ENCODE results near the gene TYW5.

TYW5 gene

GRCh38 chr2:199955339-199956061 lies at the start of gene TYW5, which contains the start of gene MAIP1:
TYW5 (minus strand) TSS chr2:199955491; CDS start chr2:199955470, 21 bp downstream.
MAIP1 (plus strand) TSS chr2:199955582; CDS start chr2:199955799, 217 bp downstream.
- DNase-seq (ENCODE audit: insufficient read length, low spot score) (peak; percentile 88), FAIRE-seq (no peak)

GRCh38 chr2:200003444-200003843 lies 48.2 kb upstream of the TYW5 start:
- FAIRE-seq (no peak), DNase-seq (ENCODE audit: insufficient read length, low spot score) (no peak)

GRCh38 chr2:200000444-200001163 lies 45.3 kb upstream of the TYW5 start:
- FAIRE-seq (no peak), DNase-seq (ENCODE audit: insufficient read length, low spot score) (no peak)

GRCh38 chr2:199999166-199999565 lies 43.9 kb upstream of the TYW5 start:
- no peak for FAIRE-seq

GRCh38 chr2:199997296-199997695 lies 42.0 kb upstream of the TYW5 start:
- FAIRE-seq, result no peak

More at GRCh38 chr2:199999166-199999565, 43.9 kb upstream of the TYW5 start:
- DNase-seq (ENCODE audit: insufficient read length, low spot score), result no peak

GRCh38 chr2:199994896-199995295 lies 39.6 kb upstream of the TYW5 start:
- FAIRE-seq (no peak), DNase-seq (ENCODE audit: insufficient read length, low spot score) (no peak)

More at GRCh38 chr2:199997296-199997695, 42.0 kb upstream of the TYW5 start:
- DNase-seq (ENCODE audit: insufficient read length, low spot score), result no peak

GRCh38 chr2:199994371-199994770 lies 39.1 kb upstream of the TYW5 start:
- DNase-seq (ENCODE audit: insufficient read length, low spot score), result no peak
- no peak for FAIRE-seq

GRCh38 chr2:199992296-199992695 lies 37.0 kb upstream of the TYW5 start:
- DNase-seq (ENCODE audit: insufficient read length, low spot score) (no peak), FAIRE-seq (no peak)

- DNase-seq (ENCODE audit: insufficient read length, low spot score) (no peak), FAIRE-seq (no peak)
Measured at GRCh38 chr2:199991691-199992090, 36.4 kb upstream of the TYW5 start.

- no peak for DNase-seq (ENCODE audit: insufficient read length, low spot score)
- no peak for FAIRE-seq
Measured at GRCh38 chr2:199989822-199990221, 34.5 kb upstream of the TYW5 start.

GRCh38 chr2:199988151-199988550 lies 32.9 kb upstream of the TYW5 start:
- FAIRE-seq, result no peak

GRCh38 chr2:199987586-199987985 lies 32.3 kb upstream of the TYW5 start:
- FAIRE-seq (no peak), DNase-seq (ENCODE audit: insufficient read length, low spot score) (no peak)

More at GRCh38 chr2:199988151-199988550, 32.9 kb upstream of the TYW5 start:
- DNase-seq (ENCODE audit: insufficient read length, low spot score), result no peak

- no peak for FAIRE-seq
- DNase-seq (ENCODE audit: insufficient read length, low spot score), result peak; percentile 41
Measured at GRCh38 chr2:199985625-199986207, 30.4 kb upstream of the TYW5 start.

- no peak for FAIRE-seq
- DNase-seq (ENCODE audit: insufficient read length, low spot score), result no peak
Measured at GRCh38 chr2:199984755-199985154, 29.5 kb upstream of the TYW5 start.

- no peak for FAIRE-seq
- no peak for DNase-seq (ENCODE audit: insufficient read length, low spot score)
Measured at GRCh38 chr2:199984159-199984558, 28.9 kb upstream of the TYW5 start.

- FAIRE-seq (no peak), DNase-seq (ENCODE audit: insufficient read length, low spot score) (no peak)
Measured at GRCh38 chr2:199983534-199983933, 28.2 kb upstream of the TYW5 start.

GRCh38 chr2:199982126-199982843 lies 27.0 kb upstream of the TYW5 start:
- FAIRE-seq (no peak), DNase-seq (ENCODE audit: insufficient read length, low spot score) (no peak)

GRCh38 chr2:199979832-199980628 lies 24.7 kb upstream of the TYW5 start:
- DNase-seq (ENCODE audit: insufficient read length, low spot score) (peak; percentile 53), FAIRE-seq (no peak)

GRCh38 chr2:199979398-199979797 lies 24.1 kb upstream of the TYW5 start:
- no peak for DNase-seq (ENCODE audit: insufficient read length, low spot score)
- no peak for FAIRE-seq

- DNase-seq (ENCODE audit: insufficient read length, low spot score), result no peak
Measured at GRCh38 chr2:199977984-199978415, 22.7 kb upstream of the TYW5 start.

More at GRCh38 chr2:199977984-199978415, 22.7 kb upstream of the TYW5 start:
- FAIRE-seq, result no peak

Measured in HTR-8/SVneo (cell line).